ENCODE data around the gene HADHB. TPM values are rescaled to one million over a fixed set of nuclear protein-coding genes. Genes with fewer than 3 reads are reported as not detected.

Gene HADHB
- total RNA-seq, 1 experiment from 2014 or later = 101 TPM

DNA sequence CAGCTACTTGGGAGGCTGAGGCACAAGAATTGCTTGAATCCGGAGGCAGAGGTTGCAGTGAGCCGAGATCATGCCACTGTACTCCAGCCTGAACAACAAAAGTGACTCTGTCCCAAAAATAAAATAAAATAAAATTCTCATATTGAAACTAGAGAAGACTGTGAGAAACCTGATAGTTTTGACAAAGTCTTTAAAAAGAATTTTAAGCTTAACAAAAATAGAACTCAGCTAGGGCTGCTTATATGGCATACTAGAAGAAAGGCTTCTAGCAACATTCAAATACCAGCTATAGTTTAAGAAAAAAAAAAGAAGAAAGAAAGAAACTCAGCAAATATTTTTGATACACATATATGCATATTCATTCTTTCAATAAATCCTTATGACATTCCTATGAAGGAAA, 13.9 kb upstream of the HADHB start:
- H3K27ac ChIP-seq (ENCODE audit: low read depth, low read length, poor library complexity, severe bottlenecking) = no peak overlapping the region
- H3K4me3 ChIP-seq (ENCODE audit: low read depth, low read length, poor library complexity, severe bottlenecking) = no peak overlapping the region
- no TSS peak for BruUV-seq (replicated peaks)
- TF ChIP-seq EZH2 (IDR thresholded peaks at IDR 0.05; ENCODE audit: borderline replicate concordance, low read depth, low read length, poor library complexity, severe bottlenecking) = no peak
- TF ChIP-seq, protein P1, sequence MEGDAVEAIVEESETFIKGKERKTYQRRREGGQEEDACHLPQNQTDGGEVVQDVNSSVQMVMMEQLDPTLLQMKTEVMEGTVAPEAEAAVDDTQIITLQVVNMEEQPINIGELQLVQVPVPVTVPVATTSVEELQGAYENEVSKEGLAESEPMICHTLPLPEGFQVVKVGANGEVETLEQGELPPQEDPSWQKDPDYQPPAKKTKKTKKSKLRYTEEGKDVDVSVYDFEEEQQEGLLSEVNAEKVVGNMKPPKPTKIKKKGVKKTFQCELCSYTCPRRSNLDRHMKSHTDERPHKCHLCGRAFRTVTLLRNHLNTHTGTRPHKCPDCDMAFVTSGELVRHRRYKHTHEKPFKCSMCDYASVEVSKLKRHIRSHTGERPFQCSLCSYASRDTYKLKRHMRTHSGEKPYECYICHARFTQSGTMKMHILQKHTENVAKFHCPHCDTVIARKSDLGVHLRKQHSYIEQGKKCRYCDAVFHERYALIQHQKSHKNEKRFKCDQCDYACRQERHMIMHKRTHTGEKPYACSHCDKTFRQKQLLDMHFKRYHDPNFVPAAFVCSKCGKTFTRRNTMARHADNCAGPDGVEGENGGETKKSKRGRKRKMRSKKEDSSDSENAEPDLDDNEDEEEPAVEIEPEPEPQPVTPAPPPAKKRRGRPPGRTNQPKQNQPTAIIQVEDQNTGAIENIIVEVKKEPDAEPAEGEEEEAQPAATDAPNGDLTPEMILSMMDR (conservative IDR thresholded peaks at IDR 0.05; ENCODE audit: low read depth, low read length) = no peak
- H3K27me3 ChIP-seq (replicated peaks; ENCODE audit: insufficient read depth, low read depth, low read length, poor library complexity) = no peaks in the 10 kb centered on the region
- intact Hi-C loops (cut with micrococcal nuclease; ENCODE audit: unreplicated experiment) = no loop called here
- H3K9me3 ChIP-seq (ENCODE audit: low read depth, low read length, poor library complexity, severe bottlenecking) = no peaks in the 10 kb centered on the region
- DNase-seq (ENCODE audit: low spot score) = no peak
- ChIA-PET POLR2A (ENCODE audit: low non-redundant PET) (no interaction called here), CTCF (no interaction called here)
- peaks cover 95% of the 10 kb centered on the region for H3K36me3 ChIP-seq (ENCODE audit: insufficient read depth, low read length, poor library complexity, severe bottlenecking)
- no peaks in the 10 kb centered on the region for H3K4me1 ChIP-seq (ENCODE audit: insufficient read depth, low read length, poor library complexity, severe bottlenecking)

GRCh38 chr2:26235089-26235488, 9.7 kb upstream of the HADHB start:
- intact Hi-C loops (cut with micrococcal nuclease; ENCODE audit: unreplicated experiment) = no loop called here
- POLR2A ChIA-PET (ENCODE audit: low non-redundant PET) = interaction anchor here (0.6 kb wide), 1 partner anchor 42 kb away, joined by 4 read pairs; no protein-coding TSS in a partner anchor
- BruUV-seq (replicated peaks) = no TSS peak

DNA sequence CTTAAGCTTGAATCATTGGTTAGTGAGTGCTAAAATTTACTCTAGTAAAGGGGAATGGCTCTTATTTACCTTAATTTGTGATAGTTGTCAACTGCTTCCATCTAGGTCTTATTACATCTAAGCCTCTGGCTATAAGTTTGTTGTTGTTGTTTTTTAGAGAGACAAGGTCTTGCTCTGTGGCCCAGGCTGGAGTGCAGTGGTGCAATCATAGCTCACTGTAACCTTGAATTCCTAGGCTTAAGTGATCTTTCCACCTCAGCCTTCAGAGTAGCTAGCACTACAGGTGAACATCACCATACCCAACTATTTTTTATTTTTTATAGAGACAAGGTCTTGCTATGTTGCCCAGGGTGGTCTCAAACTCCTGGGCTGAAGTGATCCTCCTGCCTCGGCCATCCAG, 6.9 kb upstream of the HADHB start:
- intact Hi-C loops (cut with micrococcal nuclease; ENCODE audit: unreplicated experiment) = no loop called here
- no peaks in the 10 kb centered on the region for H3K27me3 ChIP-seq (replicated peaks; ENCODE audit: insufficient read depth, low read depth, low read length, poor library complexity)
- TF ChIP-seq, protein P1 (conservative IDR thresholded peaks at IDR 0.05; ENCODE audit: low read depth, low read length) = no peak
- no peak for TF ChIP-seq EZH2 (IDR thresholded peaks at IDR 0.05; ENCODE audit: borderline replicate concordance, low read depth, low read length, poor library complexity, severe bottlenecking)
- peaks cover 9% of the 10 kb centered on the region for H3K4me1 ChIP-seq (ENCODE audit: insufficient read depth, low read length, poor library complexity, severe bottlenecking)
- CTCF ChIA-PET = no interaction called here
- H3K36me3 ChIP-seq (ENCODE audit: insufficient read depth, low read length, poor library complexity, severe bottlenecking) = peaks cover 57% of the 10 kb centered on the region
- no peak for DNase-seq (ENCODE audit: low spot score)
- no TSS peak for BruUV-seq (replicated peaks)
- H3K4me3 ChIP-seq (ENCODE audit: low read depth, low read length, poor library complexity, severe bottlenecking) = no peak overlapping the region
- H3K27ac ChIP-seq (ENCODE audit: low read depth, low read length, poor library complexity, severe bottlenecking) = no peak overlapping the region
- POLR2A ChIA-PET (ENCODE audit: low non-redundant PET) = no interaction called here
- no peaks in the 10 kb centered on the region for H3K9me3 ChIP-seq (ENCODE audit: low read depth, low read length, poor library complexity, severe bottlenecking)

More at GRCh38 chr2:26235089-26235488, 9.7 kb upstream of the HADHB start:
- Histone ChIP-seq H3K36me3 (ENCODE audit: insufficient read depth, low read length, poor library complexity, severe bottlenecking) (peaks cover 82% of the 10 kb centered on the region), H3K27me3 (replicated peaks; ENCODE audit: insufficient read depth, low read depth, low read length, poor library complexity) (no peaks in the 10 kb centered on the region), H3K9me3 (ENCODE audit: low read depth, low read length, poor library complexity, severe bottlenecking) (no peaks in the 10 kb centered on the region), H3K4me1 (ENCODE audit: insufficient read depth, low read length, poor library complexity, severe bottlenecking) (no peaks in the 10 kb centered on the region), H3K4me3 (ENCODE audit: low read depth, low read length, poor library complexity, severe bottlenecking) (no peak overlapping the region), H3K27ac (ENCODE audit: low read depth, low read length, poor library complexity, severe bottlenecking) (no peak overlapping the region)
- CTCF ChIA-PET = no interaction called here
- no peak for TF ChIP-seq EZH2 (IDR thresholded peaks at IDR 0.05; ENCODE audit: borderline replicate concordance, low read depth, low read length, poor library complexity, severe bottlenecking)
- TF ChIP-seq, protein P1 (conservative IDR thresholded peaks at IDR 0.05; ENCODE audit: low read depth, low read length) = 0 out of 2 replicates have a peak, but pooled peaks have one; percentile 19
- no peak for DNase-seq (ENCODE audit: low spot score)
